Measurements from ENCODE around the gene GALNT8.

Gene GALNT8

DNA sequence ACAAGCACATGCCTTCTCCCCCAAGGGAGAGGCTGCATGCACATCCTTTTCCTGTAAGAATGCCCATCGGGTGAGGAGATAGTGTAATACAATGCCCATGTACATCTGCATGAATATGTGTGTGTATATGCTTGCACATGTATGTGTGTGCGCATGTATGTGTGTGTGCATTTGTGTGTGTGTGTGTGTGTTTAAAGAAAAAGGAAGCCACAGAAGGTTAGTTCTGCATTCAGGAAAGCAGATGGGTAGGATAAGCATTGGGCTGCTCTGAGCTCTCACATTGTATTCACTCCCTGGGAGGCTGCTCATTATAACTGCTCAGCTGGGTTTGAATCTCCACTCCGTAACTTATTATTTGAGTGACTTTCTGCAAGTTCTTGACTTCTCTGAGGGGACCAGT lies 74.3 kb downstream of the GALNT8 start:
- Histone ChIP-seq H3K4me3 (ENCODE audit: low read length) (no peak overlapping the region), H3K4me2 (ENCODE audit: low read length) (no peak overlapping the region), H3K4me1 (ENCODE audit: control insufficient read depth, low read length) (no peaks in the 10 kb centered on the region)

DNA sequence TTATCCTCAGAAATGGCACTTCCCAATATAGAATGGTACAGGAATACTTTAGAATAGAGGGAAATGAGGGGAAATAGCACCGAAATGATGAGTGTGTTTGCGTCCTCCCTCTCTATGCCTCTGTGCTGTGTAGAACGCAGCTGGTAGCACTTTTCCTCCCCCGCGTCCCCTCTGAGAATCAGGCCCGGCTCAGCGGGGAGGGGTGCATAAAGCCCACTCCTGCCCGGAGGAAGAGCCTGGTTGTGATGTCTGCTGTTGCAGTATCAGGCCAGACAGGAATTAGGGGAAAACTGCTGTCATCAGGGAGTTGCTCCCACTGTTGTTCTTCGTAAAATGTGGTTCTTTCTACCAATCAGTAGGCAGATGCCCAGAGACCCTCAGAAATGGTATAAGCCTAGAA lies 76.0 kb downstream of the GALNT8 start:
- H3K9me2 ChIP-seq (replicated peaks; ENCODE audit: control insufficient read depth, low read length), result no peaks in the 10 kb centered on the region
- no peaks in the 10 kb centered on the region for H3K4me1 ChIP-seq (ENCODE audit: control insufficient read depth, low read length)
- no peak overlapping the region for H3K27ac ChIP-seq (ENCODE audit: low read depth, low read length)
- H3K79me2 ChIP-seq (ENCODE audit: control insufficient read depth, low read length), result no peaks in the 10 kb centered on the region
- H3K9me3 ChIP-seq (ENCODE audit: control insufficient read depth, insufficient read depth, low read length), result no peaks in the 10 kb centered on the region
- H4K20me1 ChIP-seq (ENCODE audit: control insufficient read depth, insufficient read depth, low read depth, low read length), result no peaks in the 10 kb centered on the region
- no peaks in the 10 kb centered on the region for H3F3A ChIP-seq (ENCODE audit: control insufficient read depth, insufficient read depth)
- H3K27me3 ChIP-seq (ENCODE audit: control insufficient read depth, low read length), result peaks cover 26% of the 10 kb centered on the region; the same call in 1 of the 2 replicates
- H3K36me3 ChIP-seq (ENCODE audit: control insufficient read depth, low read length), result no peaks in the 10 kb centered on the region
- H3K4me3 ChIP-seq (ENCODE audit: low read length), result no peak overlapping the region
- TF ChIP-seq, protein P1, sequence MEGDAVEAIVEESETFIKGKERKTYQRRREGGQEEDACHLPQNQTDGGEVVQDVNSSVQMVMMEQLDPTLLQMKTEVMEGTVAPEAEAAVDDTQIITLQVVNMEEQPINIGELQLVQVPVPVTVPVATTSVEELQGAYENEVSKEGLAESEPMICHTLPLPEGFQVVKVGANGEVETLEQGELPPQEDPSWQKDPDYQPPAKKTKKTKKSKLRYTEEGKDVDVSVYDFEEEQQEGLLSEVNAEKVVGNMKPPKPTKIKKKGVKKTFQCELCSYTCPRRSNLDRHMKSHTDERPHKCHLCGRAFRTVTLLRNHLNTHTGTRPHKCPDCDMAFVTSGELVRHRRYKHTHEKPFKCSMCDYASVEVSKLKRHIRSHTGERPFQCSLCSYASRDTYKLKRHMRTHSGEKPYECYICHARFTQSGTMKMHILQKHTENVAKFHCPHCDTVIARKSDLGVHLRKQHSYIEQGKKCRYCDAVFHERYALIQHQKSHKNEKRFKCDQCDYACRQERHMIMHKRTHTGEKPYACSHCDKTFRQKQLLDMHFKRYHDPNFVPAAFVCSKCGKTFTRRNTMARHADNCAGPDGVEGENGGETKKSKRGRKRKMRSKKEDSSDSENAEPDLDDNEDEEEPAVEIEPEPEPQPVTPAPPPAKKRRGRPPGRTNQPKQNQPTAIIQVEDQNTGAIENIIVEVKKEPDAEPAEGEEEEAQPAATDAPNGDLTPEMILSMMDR (IDR thresholded peaks at IDR 0.05; ENCODE audit: low read depth, low read length, poor library complexity, severe bottlenecking), result no peak
- no peak for TF ChIP-seq EZH2phosphoT487 (IDR thresholded peaks at IDR 0.05; ENCODE audit: borderline replicate concordance, low read length)
- no peak overlapping the region for H3K4me2 ChIP-seq (ENCODE audit: low read length)

More for the DNA sequence above, 74.3 kb downstream of the GALNT8 start:
- Histone ChIP-seq H3K9me2 (replicated peaks; ENCODE audit: control insufficient read depth, low read length) (no peaks in the 10 kb centered on the region), H3K27ac (ENCODE audit: low read depth, low read length) (no peak overlapping the region), H3K79me2 (ENCODE audit: control insufficient read depth, low read length) (no peaks in the 10 kb centered on the region), H3K27me3 (ENCODE audit: control insufficient read depth, low read length) (peaks cover 15% of the 10 kb centered on the region; the same call in 1 of the 2 replicates), H3F3A (ENCODE audit: control insufficient read depth, insufficient read depth) (no peaks in the 10 kb centered on the region), H4K20me1 (ENCODE audit: control insufficient read depth, insufficient read depth, low read depth, low read length) (no peaks in the 10 kb centered on the region), H3K36me3 (ENCODE audit: control insufficient read depth, low read length) (no peaks in the 10 kb centered on the region), H3K9me3 (ENCODE audit: control insufficient read depth, insufficient read depth, low read length) (no peaks in the 10 kb centered on the region)
- TF ChIP-seq, protein P1 (IDR thresholded peaks at IDR 0.05; ENCODE audit: low read depth, low read length, poor library complexity, severe bottlenecking), result no peak
- no peak for TF ChIP-seq EZH2phosphoT487 (IDR thresholded peaks at IDR 0.05; ENCODE audit: borderline replicate concordance, low read length)

DNA sequence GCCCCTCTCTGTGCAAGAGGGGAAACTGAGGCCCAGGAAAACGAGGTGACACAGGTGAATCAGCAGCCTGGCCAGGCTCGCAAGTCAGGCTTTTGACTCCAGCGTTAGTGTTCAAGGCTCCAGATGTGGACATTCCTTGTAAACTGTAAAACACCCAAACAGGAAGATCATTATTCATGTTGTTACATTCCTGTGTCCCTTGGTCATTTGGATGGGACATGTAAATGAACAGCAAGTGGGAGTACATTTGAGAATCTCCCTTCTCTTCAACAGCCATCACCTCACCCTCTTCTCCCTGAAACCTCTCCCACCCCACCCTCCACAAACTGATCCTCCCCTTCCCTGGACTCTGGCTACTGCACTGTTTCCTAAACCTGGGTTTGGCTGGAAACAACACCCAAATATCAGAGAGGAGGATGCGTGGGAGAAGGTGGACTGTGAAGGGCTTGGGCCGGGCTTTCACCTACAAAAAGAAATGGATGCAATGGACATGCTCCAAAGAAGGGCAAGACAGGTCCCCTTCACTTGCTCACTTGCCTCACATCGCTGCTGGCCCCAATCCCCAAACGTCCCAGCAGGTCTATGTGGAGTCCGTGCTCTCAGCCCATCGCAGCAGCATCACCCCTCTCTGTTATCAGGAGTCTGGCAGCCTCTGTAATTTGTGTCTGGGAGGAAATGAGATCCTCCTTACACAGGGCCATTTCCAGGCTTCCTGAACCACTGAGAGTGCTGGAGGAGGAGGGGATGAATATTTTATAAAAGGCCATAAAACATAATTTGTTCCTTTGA lies 76.7 kb downstream of the GALNT8 start:
- Histone ChIP-seq H3K9me2 (replicated peaks; ENCODE audit: control insufficient read depth, low read length) (no peaks in the 10 kb centered on the region), H3K4me2 (ENCODE audit: low read length) (no peak overlapping the region), H3F3A (ENCODE audit: control insufficient read depth, insufficient read depth) (no peaks in the 10 kb centered on the region), H3K27ac (ENCODE audit: low read depth, low read length) (no peak overlapping the region), H3K4me3 (ENCODE audit: low read length) (no peak overlapping the region), H3K27me3 (ENCODE audit: control insufficient read depth, low read length) (peaks cover 28% of the 10 kb centered on the region; the same call in 1 of the 2 replicates), H3K79me2 (ENCODE audit: control insufficient read depth, low read length) (no peaks in the 10 kb centered on the region), H3K36me3 (ENCODE audit: control insufficient read depth, low read length) (no peaks in the 10 kb centered on the region), H4K20me1 (ENCODE audit: control insufficient read depth, insufficient read depth, low read depth, low read length) (no peaks in the 10 kb centered on the region), H3K9me3 (ENCODE audit: control insufficient read depth, insufficient read depth, low read length) (no peaks in the 10 kb centered on the region), H3K4me1 (ENCODE audit: control insufficient read depth, low read length) (no peaks in the 10 kb centered on the region)
- TF ChIP-seq, protein P1 (IDR thresholded peaks at IDR 0.05; ENCODE audit: low read depth, low read length, poor library complexity, severe bottlenecking), result no peak
- TF ChIP-seq EZH2phosphoT487 (IDR thresholded peaks at IDR 0.05; ENCODE audit: borderline replicate concordance, low read length), result no peak
